Measurements from ENCODE around the gene TMEM91.
A peak's percentile ranks its signal among the peaks of the same experiment; 100 is the strongest.

The TMEM91 gene

GRCh38 chr19:41425174-41426115, 49.1 kb downstream of the TMEM91 start:
- H3K9me3 Mint-ChIP-seq, result no peaks in the 10 kb centered on the region
- DNase-seq (no peak), ATAC-seq (no peak)
- H3K4me3 Mint-ChIP-seq, result no peak overlapping the region
- no peak overlapping the region for H3K27ac Mint-ChIP-seq
- H3K4me1 Mint-ChIP-seq, result peaks cover 32% of the 10 kb centered on the region
- H3K27me3 Mint-ChIP-seq, result no peaks in the 10 kb centered on the region

DNA sequence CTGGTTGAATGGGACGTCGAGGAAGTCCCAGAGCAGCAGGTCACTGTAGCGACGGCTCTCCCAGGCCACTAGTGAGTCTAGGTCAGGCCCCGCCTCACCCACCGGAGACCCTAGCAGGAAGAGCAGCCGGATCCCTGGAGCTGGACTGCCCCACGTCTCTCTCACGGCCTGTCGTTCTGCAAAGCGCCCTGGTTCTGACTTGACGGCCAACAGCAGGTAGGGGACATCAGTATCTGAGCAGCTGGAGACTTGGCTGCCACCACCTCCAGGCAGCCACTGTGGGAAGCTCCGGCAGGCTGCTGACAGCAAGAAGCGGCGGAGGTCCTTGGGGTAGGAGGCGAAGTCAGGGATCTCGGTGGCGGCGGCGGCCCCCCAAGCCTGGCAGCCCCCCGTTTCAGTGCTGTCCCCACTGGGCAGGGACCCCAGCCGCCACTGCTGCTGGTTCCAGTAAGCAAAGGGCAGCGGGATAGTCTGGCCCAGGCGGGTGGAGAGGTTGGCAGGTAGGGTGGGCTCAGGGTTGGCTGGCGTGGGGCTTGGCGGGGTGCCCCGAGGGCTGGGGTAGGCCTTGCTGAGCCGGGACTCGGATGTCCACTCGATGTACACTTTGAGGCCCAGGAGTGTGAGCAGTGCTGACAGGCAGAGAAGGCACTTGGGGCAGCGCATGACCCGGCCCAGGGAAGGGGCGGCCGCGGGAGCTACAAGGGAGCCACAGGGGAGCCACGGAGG, 49.9 kb downstream of the TMEM91 start:
- Mint-ChIP-seq H3K9me3 (no peaks in the 10 kb centered on the region), H3K27ac (peak overlapping the region in 1 of 2 donors; percentile 98), H3K4me3 (peak overlapping the region; percentile 32 to 83), H3K27me3 (no peaks in the 10 kb centered on the region), H3K4me1 (peaks cover 34% of the 10 kb centered on the region)
- DNase-seq (no peak), ATAC-seq (peak; percentile 4)

DNA sequence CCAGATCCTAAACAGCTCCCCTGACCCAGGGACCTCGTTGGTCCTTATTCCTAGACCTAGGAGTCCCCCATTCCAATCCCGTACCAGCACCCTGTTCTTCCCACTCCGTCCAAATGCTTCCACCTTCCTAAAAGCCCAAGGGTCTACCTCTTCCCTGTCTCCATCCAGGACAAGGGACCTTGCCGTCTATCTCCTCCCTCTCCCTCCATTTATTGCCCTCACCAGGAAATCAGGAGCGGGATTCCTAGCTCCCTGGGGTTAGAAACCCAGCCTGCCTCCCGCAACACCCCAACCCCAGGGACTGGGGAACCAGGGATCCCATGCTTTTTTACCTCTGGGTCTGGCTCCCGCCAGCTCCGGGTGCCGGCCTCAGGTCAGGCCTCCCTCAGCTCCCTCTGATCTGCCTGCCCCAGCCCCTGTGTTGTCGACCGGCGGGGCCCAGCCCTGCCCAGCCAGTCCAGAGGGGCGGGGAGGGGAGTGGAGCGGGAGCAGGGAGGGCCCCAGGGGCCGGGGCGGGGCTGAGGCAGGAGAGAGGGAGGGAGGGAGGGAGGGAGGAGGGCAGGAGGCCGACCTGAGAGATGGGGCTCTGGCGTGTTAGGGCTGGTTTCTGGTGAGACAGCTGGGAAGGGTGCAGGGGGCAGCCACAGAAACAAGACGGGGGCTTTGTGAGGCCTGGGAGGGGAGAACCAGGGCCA, 50.8 kb downstream of the TMEM91 start, which contains the start of gene B3GNT8:
B3GNT8 (minus strand) TSS at position 423 of the 695 bp plus-strand sequence. CDS start 596 bp downstream, outside the sequence.
- H3K27ac Mint-ChIP-seq, result peak within 1 kb of the TSS; percentile 79 to 98
- H3K27me3 Mint-ChIP-seq, result no peaks in the 10 kb centered on the region
- H3K4me3 Mint-ChIP-seq, result peak within 1 kb of the TSS; percentile 76 to 83
- DNase-seq, result peak; percentile 21 to 38
- peaks cover 37% of the 10 kb centered on the region for H3K4me1 Mint-ChIP-seq
- ATAC-seq, result peak; percentile 75
- H3K9me3 Mint-ChIP-seq, result no peaks in the 10 kb centered on the region

GRCh38 chr19:41427647-41428480, 51.5 kb downstream of the TMEM91 start:
- Mint-ChIP-seq H3K27me3 (no peaks in the 10 kb centered on the region), H3K4me3 (peak overlapping the region; percentile 76 to 83), H3K27ac (peak overlapping the region; percentile 88 to 98), H3K4me1 (peaks cover 37% of the 10 kb centered on the region), H3K9me3 (no peaks in the 10 kb centered on the region)
- ATAC-seq, result peak; percentile 47
- DNase-seq, result peak in 1 of 2 donors; percentile 32

GRCh38 chr19:41428481-41428859, 52.1 kb downstream of the TMEM91 start:
- no peaks in the 10 kb centered on the region for H3K27me3 Mint-ChIP-seq
- H3K4me1 Mint-ChIP-seq, result peaks cover 37% of the 10 kb centered on the region
- ATAC-seq (no peak), DNase-seq (no peak)
- H3K27ac Mint-ChIP-seq, result peak overlapping the region; percentile 1 to 88
- H3K4me3 Mint-ChIP-seq, result peak overlapping the region; percentile 27 to 45
- H3K9me3 Mint-ChIP-seq, result no peaks in the 10 kb centered on the region

DNA sequence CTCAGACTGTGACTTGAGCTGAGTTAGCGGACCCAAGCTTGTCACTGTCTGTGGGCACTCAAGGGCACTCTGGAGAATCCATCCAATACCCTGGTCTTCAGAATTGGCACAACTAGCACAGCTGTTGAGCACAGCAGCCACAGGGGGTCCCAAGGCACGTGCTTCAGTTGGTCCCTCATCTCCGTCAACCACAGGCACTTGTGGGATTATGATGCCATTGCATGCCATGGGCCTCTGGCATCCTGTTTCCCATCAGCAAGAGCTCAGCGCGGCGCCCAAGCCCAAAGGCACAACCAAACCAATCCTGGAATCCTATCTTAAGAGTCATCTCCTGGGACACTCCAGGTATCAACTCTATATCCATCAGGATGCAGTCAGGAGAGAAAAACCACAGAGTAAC, 54.6 kb downstream of the TMEM91 start:
- H3K27ac Mint-ChIP-seq, result no peak overlapping the region
- no peak for ATAC-seq
- H3K4me3 Mint-ChIP-seq, result no peak overlapping the region

DNA sequence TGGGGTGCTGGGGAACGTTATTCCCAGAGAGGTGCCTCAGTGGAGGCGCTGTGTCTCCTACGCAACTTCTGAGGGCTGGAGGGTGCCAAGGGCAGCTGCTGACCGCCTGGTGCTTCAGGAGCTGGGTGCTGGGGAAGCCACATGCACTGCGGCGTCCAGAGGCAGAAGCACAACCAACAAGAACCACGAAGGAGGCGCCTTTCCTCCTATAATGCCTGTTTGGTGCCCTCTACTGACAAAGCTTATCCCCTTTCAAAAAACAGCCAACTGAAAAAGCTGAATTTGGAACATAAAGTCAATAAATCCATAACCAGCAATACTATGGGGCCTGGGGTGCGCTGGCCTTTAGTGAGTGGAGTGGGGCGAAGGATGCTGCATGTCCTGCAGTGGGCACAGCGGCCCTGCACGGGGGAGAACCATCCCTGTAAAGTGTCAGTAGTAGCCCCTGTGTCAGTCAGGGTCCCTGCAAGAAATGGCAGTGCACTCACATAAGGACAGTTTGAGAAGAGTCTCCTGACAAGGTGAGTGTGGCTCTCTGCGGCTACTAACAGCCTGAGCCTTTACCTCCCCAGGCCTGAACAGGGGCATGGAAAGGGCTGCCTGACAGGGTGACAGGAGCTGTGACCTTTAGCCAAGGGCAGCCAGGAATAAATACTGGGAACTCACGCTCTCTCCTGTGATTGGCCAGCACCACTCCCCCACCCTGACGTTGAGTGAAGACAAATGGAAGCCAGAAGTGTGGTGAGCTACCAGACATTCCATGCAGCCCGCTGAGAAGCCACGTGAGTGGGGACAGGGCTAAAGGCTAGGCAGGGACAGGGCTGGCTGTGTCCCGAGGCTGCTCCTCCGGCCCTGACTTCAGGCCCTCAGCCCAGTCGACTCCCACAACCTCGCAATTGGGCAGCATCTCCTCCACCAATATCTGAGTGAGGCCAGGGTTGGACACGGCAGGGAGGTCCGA, 55.4 kb downstream of the TMEM91 start:
- no peaks in the 10 kb centered on the region for H3K9me3 Mint-ChIP-seq
- DNase-seq (no peak), ATAC-seq (no peak)
- peaks cover 32% of the 10 kb centered on the region for H3K4me1 Mint-ChIP-seq
- H3K27me3 Mint-ChIP-seq, result no peaks in the 10 kb centered on the region
- H3K27ac Mint-ChIP-seq, result peak overlapping the region in 1 of 2 donors; percentile 13
- no peak overlapping the region for H3K4me3 Mint-ChIP-seq

More for the DNA sequence above, 54.6 kb downstream of the TMEM91 start:
- no peak for DNase-seq
- H3K9me3 Mint-ChIP-seq, result no peaks in the 10 kb centered on the region
- H3K4me1 Mint-ChIP-seq, result peaks cover 37% of the 10 kb centered on the region
- no peaks in the 10 kb centered on the region for H3K27me3 Mint-ChIP-seq

DNA sequence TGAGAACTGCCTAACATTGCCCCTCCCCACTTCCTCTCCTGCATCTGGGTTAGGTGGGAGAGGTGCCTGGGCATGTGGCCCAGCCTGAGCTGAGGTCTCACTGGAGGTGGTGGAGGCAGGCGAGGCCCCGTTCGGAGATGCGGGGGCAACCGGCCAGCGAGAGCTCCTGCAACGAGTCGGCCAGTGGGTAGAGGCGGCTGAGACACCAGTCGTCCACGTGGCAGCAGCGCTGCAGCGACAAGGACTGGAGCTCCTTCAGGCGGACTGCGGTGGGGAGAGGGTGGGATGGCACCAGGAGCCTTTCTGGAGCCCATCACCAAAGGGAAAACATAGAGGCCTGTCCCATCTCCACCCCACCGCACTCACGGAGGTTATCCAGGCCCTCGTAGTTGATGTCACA, 56.8 kb downstream of the TMEM91 start:
- no peaks in the 10 kb centered on the region for H3K9me3 Mint-ChIP-seq
- no peak overlapping the region for H3K4me3 Mint-ChIP-seq
- ATAC-seq (no peak), DNase-seq (no peak)
- H3K27me3 Mint-ChIP-seq, result no peaks in the 10 kb centered on the region
- peaks cover 18% of the 10 kb centered on the region for H3K4me1 Mint-ChIP-seq
- peak overlapping the region in 1 of 2 donors; percentile 64 for H3K27ac Mint-ChIP-seq

Measured in stimulated activated naive CD8-positive, alpha-beta T cell treated with anti-CD3 and anti-CD28 coated beads, Interleukin-15, amount 100 ng/mL, for 72 hours (primary cell).